ENCODE results near the gene KRTAP13-4. TPM values are rescaled to one million over a fixed set of nuclear protein-coding genes. Genes with fewer than 3 reads are reported as not detected.

Gene KRTAP13-4
- polyA plus RNA-seq, 2 of the 4 experiments (the other 2 are of a cell fraction), result not detected

GRCh38 chr21:30480145-30480544 lies 50.1 kb downstream of the KRTAP13-4 start, which contains the start of gene KRTAP19-1:
Gene KRTAP19-1 (minus strand): TSS chr21:30480367. CDS start chr21:30480317, 50 bp downstream.
- H3K27ac ChIP-seq, result no peak within 1 kb of the TSS
- no peaks in the 10 kb centered on the region for H3K4me1 ChIP-seq
- no peak within 1 kb of the TSS for H3K4me2 ChIP-seq
- H3K4me3 ChIP-seq, result no peak within 1 kb of the TSS
- ATAC-seq (no peak), DNase-seq (ENCODE audit: low read depth in 1 of 2, low spot score in 1 of 2) (no peak), FAIRE-seq (no peak)
- H3K9me3 ChIP-seq, result no peaks in the 10 kb centered on the region
- CTCF ChIA-PET, result interaction anchor here (0.8 kb wide), 1 partner anchor 16 kb away, joined by 3 read pairs; no protein-coding TSS in a partner anchor
- POLR2A ChIA-PET, result no interaction called here
- TF ChIP-seq ZC3H11A (IDR thresholded peaks at IDR 0.05) (no peak), FOXS1 (CRISPR knock-in tag; IDR thresholded peaks at IDR 0.05) (no peak), EP300 (IDR thresholded peaks at IDR 0.05) (no peak), EHMT2 (IDR thresholded peaks at IDR 0.05; ENCODE audit: low read depth) (no peak), USF2 (IDR thresholded peaks at IDR 0.05) (no peak), HEYL (CRISPR knock-in tag; IDR thresholded peaks at IDR 0.05) (no peak), E2F6 (IDR thresholded peaks at IDR 0.05; ENCODE audit: borderline replicate concordance, low read depth) (no peak), ZSCAN20 (CRISPR knock-in tag; IDR thresholded peaks at IDR 0.05) (no peak), RNF2 (IDR thresholded peaks at IDR 0.05; ENCODE audit: borderline replicate concordance, low read depth) (no peak), TFCP2L1 (CRISPR knock-in tag; IDR thresholded peaks at IDR 0.05) (no peak), ZNF302 (CRISPR knock-in tag; IDR thresholded peaks at IDR 0.05) (no peak), CTCF (IDR thresholded peaks at IDR 0.05) (no peak), HES2 (IDR thresholded peaks at IDR 0.05) (no peak), MAX (IDR thresholded peaks at IDR 0.05) (no peak), CBX2 (IDR thresholded peaks at IDR 0.05; ENCODE audit: borderline replicate concordance, low read depth) (no peak), JUNB (IDR thresholded peaks at IDR 0.05) (no peak), NR3C1 (IDR thresholded peaks at IDR 0.05) (no peak), FOSB (CRISPR knock-in tag; IDR thresholded peaks at IDR 0.05) (no peak), HOXB13 (CRISPR knock-in tag; IDR thresholded peaks at IDR 0.05; ENCODE audit: low read depth) (no peak)
- 3% methylated on average over 6 of the region's 7 CpGs for WGBS (ENCODE audit: missing lambda C conversion rate)

Other genes with a start within 250 kb of the KRTAP13-4 start
- not detected in 2 replicates for gene CLDN8, start 214.1 kb upstream of the KRTAP13-4 start, polyA plus RNA-seq (2011; rRNA removed)
- not detected in 3 replicates for gene CLDN8, start 214.1 kb upstream of the KRTAP13-4 start, polyA plus RNA-seq (2017; fragmentation: RNase III; extraction: RNeasy Plus Mini Kit Qiagen cat#74134 plus additional on column Dnase treatment)
- not detected in 2 replicates for gene KRTAP24-1, start 147.3 kb upstream of the KRTAP13-4 start, polyA plus RNA-seq (2011; rRNA removed)
- not detected in 3 replicates for gene KRTAP24-1, start 147.3 kb upstream of the KRTAP13-4 start, polyA plus RNA-seq (2017; fragmentation: RNase III; extraction: RNeasy Plus Mini Kit Qiagen cat#74134 plus additional on column Dnase treatment)
- gene KRTAP25-1, start 140.7 kb upstream of the KRTAP13-4 start, polyA plus RNA-seq (2011; rRNA removed), result not detected in 2 replicates
- not detected in 3 replicates for gene KRTAP25-1, start 140.7 kb upstream of the KRTAP13-4 start, polyA plus RNA-seq (2017; fragmentation: RNase III; extraction: RNeasy Plus Mini Kit Qiagen cat#74134 plus additional on column Dnase treatment)
- not detected in 2 replicates for gene KRTAP26-1, start 109.9 kb upstream of the KRTAP13-4 start, polyA plus RNA-seq (2011; rRNA removed)
- gene KRTAP26-1, start 109.9 kb upstream of the KRTAP13-4 start, polyA plus RNA-seq (2017; fragmentation: RNase III; extraction: RNeasy Plus Mini Kit Qiagen cat#74134 plus additional on column Dnase treatment), result not detected in 3 replicates
- gene KRTAP27-1, start 92.5 kb upstream of the KRTAP13-4 start, polyA plus RNA-seq (2011; rRNA removed), result not detected in 2 replicates
- not detected in 3 replicates for gene KRTAP27-1, start 92.5 kb upstream of the KRTAP13-4 start, polyA plus RNA-seq (2017; fragmentation: RNase III; extraction: RNeasy Plus Mini Kit Qiagen cat#74134 plus additional on column Dnase treatment)
- gene KRTAP23-1, start 81.6 kb upstream of the KRTAP13-4 start, polyA plus RNA-seq (2011; rRNA removed), result not detected in 2 replicates
- not detected in 3 replicates for gene KRTAP23-1, start 81.6 kb upstream of the KRTAP13-4 start, polyA plus RNA-seq (2017; fragmentation: RNase III; extraction: RNeasy Plus Mini Kit Qiagen cat#74134 plus additional on column Dnase treatment)
- gene KRTAP13-2, start 57.9 kb upstream of the KRTAP13-4 start, polyA plus RNA-seq (2011; rRNA removed), result not detected in 2 replicates
- gene KRTAP13-2, start 57.9 kb upstream of the KRTAP13-4 start, polyA plus RNA-seq (2017; fragmentation: RNase III; extraction: RNeasy Plus Mini Kit Qiagen cat#74134 plus additional on column Dnase treatment), result not detected in 3 replicates
- gene KRTAP13-1, start 34.2 kb upstream of the KRTAP13-4 start, polyA plus RNA-seq (2011; rRNA removed), result not detected in 2 replicates
- not detected in 3 replicates for gene KRTAP13-1, start 34.2 kb upstream of the KRTAP13-4 start, polyA plus RNA-seq (2017; fragmentation: RNase III; extraction: RNeasy Plus Mini Kit Qiagen cat#74134 plus additional on column Dnase treatment)
- not detected in 2 replicates for gene KRTAP13-3, start 4.3 kb upstream of the KRTAP13-4 start, polyA plus RNA-seq (2011; rRNA removed)
- not detected in 3 replicates for gene KRTAP13-3, start 4.3 kb upstream of the KRTAP13-4 start, polyA plus RNA-seq (2017; fragmentation: RNase III; extraction: RNeasy Plus Mini Kit Qiagen cat#74134 plus additional on column Dnase treatment)
- gene KRTAP15-1, start 10.1 kb downstream of the KRTAP13-4 start, polyA plus RNA-seq (2011; rRNA removed), result not detected in 2 replicates
- not detected in 3 replicates for gene KRTAP15-1, start 10.1 kb downstream of the KRTAP13-4 start, polyA plus RNA-seq (2017; fragmentation: RNase III; extraction: RNeasy Plus Mini Kit Qiagen cat#74134 plus additional on column Dnase treatment)
- gene KRTAP19-1, start 50.1 kb downstream of the KRTAP13-4 start, polyA plus RNA-seq (2011; rRNA removed), result not detected in 2 replicates
- gene KRTAP19-1, start 50.1 kb downstream of the KRTAP13-4 start, polyA plus RNA-seq (2017; fragmentation: RNase III; extraction: RNeasy Plus Mini Kit Qiagen cat#74134 plus additional on column Dnase treatment), result not detected in 3 replicates
- not detected in 2 replicates for gene KRTAP19-2, start 57.2 kb downstream of the KRTAP13-4 start, polyA plus RNA-seq (2011; rRNA removed)
- gene KRTAP19-2, start 57.2 kb downstream of the KRTAP13-4 start, polyA plus RNA-seq (2017; fragmentation: RNase III; extraction: RNeasy Plus Mini Kit Qiagen cat#74134 plus additional on column Dnase treatment), result not detected in 3 replicates
- gene KRTAP19-3, start 61.8 kb downstream of the KRTAP13-4 start, polyA plus RNA-seq (2011; rRNA removed), result not detected in 2 replicates
- gene KRTAP19-3, start 61.8 kb downstream of the KRTAP13-4 start, polyA plus RNA-seq (2017; fragmentation: RNase III; extraction: RNeasy Plus Mini Kit Qiagen cat#74134 plus additional on column Dnase treatment), result not detected in 3 replicates
- not detected in 2 replicates for gene KRTAP19-4, start 66.9 kb downstream of the KRTAP13-4 start, polyA plus RNA-seq (2011; rRNA removed)
- gene KRTAP19-4, start 66.9 kb downstream of the KRTAP13-4 start, polyA plus RNA-seq (2017; fragmentation: RNase III; extraction: RNeasy Plus Mini Kit Qiagen cat#74134 plus additional on column Dnase treatment), result not detected in 3 replicates
- not detected in 2 replicates for gene KRTAP19-5, start 71.9 kb downstream of the KRTAP13-4 start, polyA plus RNA-seq (2011; rRNA removed)
- gene KRTAP19-5, start 71.9 kb downstream of the KRTAP13-4 start, polyA plus RNA-seq (2017; fragmentation: RNase III; extraction: RNeasy Plus Mini Kit Qiagen cat#74134 plus additional on column Dnase treatment), result not detected in 3 replicates
- gene KRTAP19-6, start 111.6 kb downstream of the KRTAP13-4 start, polyA plus RNA-seq (2011; rRNA removed), result not detected in 2 replicates
- not detected in 3 replicates for gene KRTAP19-6, start 111.6 kb downstream of the KRTAP13-4 start, polyA plus RNA-seq (2017; fragmentation: RNase III; extraction: RNeasy Plus Mini Kit Qiagen cat#74134 plus additional on column Dnase treatment)
- gene KRTAP19-7, start 131.1 kb downstream of the KRTAP13-4 start, polyA plus RNA-seq (2011; rRNA removed), result not detected in 2 replicates
- not detected in 3 replicates for gene KRTAP19-7, start 131.1 kb downstream of the KRTAP13-4 start, polyA plus RNA-seq (2017; fragmentation: RNase III; extraction: RNeasy Plus Mini Kit Qiagen cat#74134 plus additional on column Dnase treatment)
- not detected in 2 replicates for gene KRTAP22-2, start 160.2 kb downstream of the KRTAP13-4 start, polyA plus RNA-seq (2011; rRNA removed)
- not detected in 3 replicates for gene KRTAP22-2, start 160.2 kb downstream of the KRTAP13-4 start, polyA plus RNA-seq (2017; fragmentation: RNase III; extraction: RNeasy Plus Mini Kit Qiagen cat#74134 plus additional on column Dnase treatment)
- gene KRTAP6-3, start 162.2 kb downstream of the KRTAP13-4 start, polyA plus RNA-seq (2011; rRNA removed), result not detected in 2 replicates
- not detected in 3 replicates for gene KRTAP6-3, start 162.2 kb downstream of the KRTAP13-4 start, polyA plus RNA-seq (2017; fragmentation: RNase III; extraction: RNeasy Plus Mini Kit Qiagen cat#74134 plus additional on column Dnase treatment)
- gene KRTAP6-2, start 168.7 kb downstream of the KRTAP13-4 start, polyA plus RNA-seq (2011; rRNA removed), result not detected in 2 replicates
- not detected in 3 replicates for gene KRTAP6-2, start 168.7 kb downstream of the KRTAP13-4 start, polyA plus RNA-seq (2017; fragmentation: RNase III; extraction: RNeasy Plus Mini Kit Qiagen cat#74134 plus additional on column Dnase treatment)
- not detected in 2 replicates for gene KRTAP22-1, start 170.9 kb downstream of the KRTAP13-4 start, polyA plus RNA-seq (2011; rRNA removed)
- gene KRTAP22-1, start 170.9 kb downstream of the KRTAP13-4 start, polyA plus RNA-seq (2017; fragmentation: RNase III; extraction: RNeasy Plus Mini Kit Qiagen cat#74134 plus additional on column Dnase treatment), result not detected in 3 replicates
- gene KRTAP6-1, start 183.7 kb downstream of the KRTAP13-4 start, polyA plus RNA-seq (2011; rRNA removed), result not detected in 2 replicates
- not detected in 3 replicates for gene KRTAP6-1, start 183.7 kb downstream of the KRTAP13-4 start, polyA plus RNA-seq (2017; fragmentation: RNase III; extraction: RNeasy Plus Mini Kit Qiagen cat#74134 plus additional on column Dnase treatment)
- gene KRTAP20-1, start 186.2 kb downstream of the KRTAP13-4 start, polyA plus RNA-seq (2011; rRNA removed), result not detected in 2 replicates
- gene KRTAP20-1, start 186.2 kb downstream of the KRTAP13-4 start, polyA plus RNA-seq (2017; fragmentation: RNase III; extraction: RNeasy Plus Mini Kit Qiagen cat#74134 plus additional on column Dnase treatment), result not detected in 3 replicates
- not detected in 2 replicates for gene KRTAP20-4, start 190.4 kb downstream of the KRTAP13-4 start, polyA plus RNA-seq (2011; rRNA removed)
- gene KRTAP20-4, start 190.4 kb downstream of the KRTAP13-4 start, polyA plus RNA-seq (2017; fragmentation: RNase III; extraction: RNeasy Plus Mini Kit Qiagen cat#74134 plus additional on column Dnase treatment), result not detected in 3 replicates
- gene KRTAP20-2, start 205.0 kb downstream of the KRTAP13-4 start, polyA plus RNA-seq (2011; rRNA removed), result not detected in 2 replicates
- not detected in 3 replicates for gene KRTAP20-2, start 205.0 kb downstream of the KRTAP13-4 start, polyA plus RNA-seq (2017; fragmentation: RNase III; extraction: RNeasy Plus Mini Kit Qiagen cat#74134 plus additional on column Dnase treatment)
- not detected in 2 replicates for gene KRTAP20-3, start 212.6 kb downstream of the KRTAP13-4 start, polyA plus RNA-seq (2011; rRNA removed)
- gene KRTAP20-3, start 212.6 kb downstream of the KRTAP13-4 start, polyA plus RNA-seq (2017; fragmentation: RNase III; extraction: RNeasy Plus Mini Kit Qiagen cat#74134 plus additional on column Dnase treatment), result not detected in 3 replicates